GM12892 (cell line): Measurements from ENCODE around the gene SLC9C2.
"Not testable (repeated sequence)": the region's sequence is repeated elsewhere in the genome, so short reads cannot be mapped to it uniquely, and the experiment has no call there.

ENCODE experiments used
- POLR2AphosphoS5 ChIP-seq: IDR thresholded peaks from 2 replicates; pipeline ENCODE4 v1.6.1; 2011; ENCODE audit warnings: low read depth, low read length, control low read depth
- TAF1 ChIP-seq: IDR thresholded peaks from 2 replicates; pipeline ENCODE4 v1.6.1; 2011; ENCODE audit warnings: low read depth, mild to moderate bottlenecking, control low read depth, low read length, borderline replicate concordance

GRCh38 chr1:173591138-173591537 lies 11.7 kb downstream of the SLC9C2 start:
- not testable (repeated sequence) for TF ChIP-seq TAF1, POLR2AphosphoS5
